HG03108 (cell line): Measurements from ENCODE around the gene RNF19B.

Experiments used
- ATAC-seq: cut with Tn5 transposase; IDR thresholded peaks from one replicate; pipeline ENCODE4 v1.9.1; 2021; ENCODE audit warnings: moderate library complexity; ENCODE audit not compliant: unreplicated experiment

The RNF19B gene, protein sequence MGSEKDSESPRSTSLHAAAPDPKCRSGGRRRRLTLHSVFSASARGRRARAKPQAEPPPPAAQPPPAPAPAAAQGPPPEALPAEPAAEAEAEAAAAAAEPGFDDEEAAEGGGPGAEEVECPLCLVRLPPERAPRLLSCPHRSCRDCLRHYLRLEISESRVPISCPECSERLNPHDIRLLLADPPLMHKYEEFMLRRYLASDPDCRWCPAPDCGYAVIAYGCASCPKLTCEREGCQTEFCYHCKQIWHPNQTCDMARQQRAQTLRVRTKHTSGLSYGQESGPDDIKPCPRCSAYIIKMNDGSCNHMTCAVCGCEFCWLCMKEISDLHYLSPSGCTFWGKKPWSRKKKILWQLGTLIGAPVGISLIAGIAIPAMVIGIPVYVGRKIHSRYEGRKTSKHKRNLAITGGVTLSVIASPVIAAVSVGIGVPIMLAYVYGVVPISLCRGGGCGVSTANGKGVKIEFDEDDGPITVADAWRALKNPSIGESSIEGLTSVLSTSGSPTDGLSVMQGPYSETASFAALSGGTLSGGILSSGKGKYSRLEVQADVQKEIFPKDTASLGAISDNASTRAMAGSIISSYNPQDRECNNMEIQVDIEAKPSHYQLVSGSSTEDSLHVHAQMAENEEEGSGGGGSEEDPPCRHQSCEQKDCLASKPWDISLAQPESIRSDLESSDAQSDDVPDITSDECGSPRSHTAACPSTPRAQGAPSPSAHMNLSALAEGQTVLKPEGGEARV

DNA sequence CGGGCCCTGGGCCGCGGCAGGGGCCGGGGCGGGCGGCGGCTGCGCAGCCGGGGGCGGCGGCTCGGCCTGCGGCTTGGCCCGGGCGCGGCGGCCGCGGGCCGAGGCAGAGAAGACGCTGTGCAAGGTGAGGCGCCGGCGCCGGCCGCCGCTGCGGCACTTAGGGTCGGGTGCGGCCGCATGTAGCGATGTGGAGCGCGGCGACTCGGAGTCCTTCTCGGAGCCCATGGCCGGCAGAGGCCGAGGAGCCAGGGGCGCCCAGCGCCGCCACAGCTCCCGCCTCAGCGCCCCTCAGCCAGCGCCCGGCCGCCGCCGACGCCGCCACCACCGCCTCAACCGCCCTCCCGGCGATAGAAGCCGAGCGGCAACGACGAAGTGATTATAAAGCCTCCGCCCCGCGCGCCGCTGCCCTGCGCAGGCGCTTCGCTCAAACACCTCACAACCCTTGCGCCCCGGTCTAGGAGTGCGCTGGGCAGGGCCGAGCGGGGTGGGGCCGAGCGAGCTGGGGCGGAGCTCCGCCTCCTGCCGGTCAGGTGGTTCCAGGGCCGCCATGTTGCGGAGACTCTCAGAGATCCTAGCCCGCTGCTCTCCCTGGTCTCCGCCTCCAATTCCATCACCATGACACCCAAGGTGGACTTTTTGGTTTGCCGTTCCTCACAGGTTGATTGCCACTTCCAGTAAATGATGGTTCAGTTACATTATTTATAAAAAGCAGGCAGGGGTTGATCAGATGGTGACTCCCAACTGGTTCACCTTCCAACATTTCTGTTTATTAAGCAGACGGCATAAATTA lies at the start of gene RNF19B:
Gene RNF19B, minus strand, starts transcription at position 349 of the 790 bp plus-strand sequence. Its CDS starts 124 bp downstream, at position 225.
- peak; percentile 78 for ATAC-seq

DNA sequence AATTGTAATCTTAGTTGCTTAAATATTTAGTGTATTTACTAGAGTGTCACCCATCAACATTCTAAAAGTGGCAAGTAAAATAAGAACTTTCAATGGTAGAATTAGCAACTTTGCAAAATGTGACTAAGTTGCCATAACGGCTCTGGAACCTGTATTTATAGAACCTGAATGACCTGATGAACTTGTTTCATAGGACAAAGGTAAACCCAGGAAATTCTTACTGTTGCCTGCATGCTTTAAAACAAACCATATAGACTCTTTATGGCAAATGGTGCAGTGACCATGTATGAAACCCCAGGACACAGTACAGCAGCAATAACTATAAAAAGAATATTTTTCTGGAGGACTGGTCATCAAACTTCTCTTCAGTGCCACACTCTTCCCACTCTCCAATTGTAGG lies 49.2 kb upstream of the RNF19B start:
- no peak for ATAC-seq

DNA sequence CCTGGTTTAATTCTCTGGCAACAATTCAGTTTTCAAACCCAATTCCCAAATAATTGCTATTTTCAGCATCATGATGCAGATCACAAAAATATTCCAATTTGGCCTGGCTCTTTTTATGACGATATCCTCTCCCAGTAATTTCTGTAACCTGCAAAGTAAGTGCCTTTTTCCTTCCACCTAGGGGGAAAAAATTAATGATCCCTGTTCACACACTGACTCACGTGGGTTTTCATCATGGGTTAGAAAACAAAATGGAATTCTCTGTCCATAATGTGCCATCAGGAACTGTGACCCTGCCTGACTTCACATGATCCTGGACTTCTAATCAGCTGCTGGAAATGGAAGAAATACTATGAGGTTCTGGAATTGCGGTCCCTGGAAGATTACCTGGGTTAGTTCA lies 47.6 kb upstream of the RNF19B start:
- no peak for ATAC-seq

DNA sequence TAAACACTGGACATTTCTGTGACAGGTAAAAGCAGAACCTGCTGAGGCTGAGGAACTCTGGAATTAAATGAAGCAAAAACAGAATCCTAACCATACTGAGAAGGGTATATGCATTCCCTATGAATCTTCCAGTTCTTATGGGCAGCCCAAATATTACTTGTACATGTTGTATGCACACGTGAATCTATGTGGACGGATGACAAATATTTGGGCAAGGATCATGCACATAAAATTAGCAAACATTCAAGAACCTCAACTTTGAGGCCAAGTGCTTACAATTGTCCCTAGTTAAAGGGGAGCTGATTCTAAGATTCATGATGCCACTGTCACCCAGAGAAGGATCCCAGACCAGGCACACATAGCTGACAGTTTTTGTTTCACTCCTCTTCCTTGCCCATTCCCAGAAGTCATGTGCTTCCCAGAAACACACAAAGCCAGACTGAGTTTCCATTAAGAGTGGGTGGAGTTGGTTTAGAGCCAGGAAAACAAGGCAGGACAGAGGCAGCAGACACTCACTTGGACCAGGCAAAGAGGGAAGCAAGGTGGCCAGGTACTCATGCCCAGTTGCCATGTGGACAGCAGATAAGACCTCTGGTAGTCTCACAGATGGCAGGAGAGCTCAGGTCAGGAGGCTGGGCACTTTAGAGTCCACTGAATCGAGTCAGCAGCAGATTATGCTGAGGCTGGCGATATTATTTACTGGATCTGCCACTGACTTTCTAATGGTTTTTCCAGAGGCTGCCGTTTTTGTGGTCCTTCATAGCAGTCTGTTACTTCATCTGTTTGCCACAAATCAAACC lies 46.5 kb upstream of the RNF19B start:
- ATAC-seq, result no peak

DNA sequence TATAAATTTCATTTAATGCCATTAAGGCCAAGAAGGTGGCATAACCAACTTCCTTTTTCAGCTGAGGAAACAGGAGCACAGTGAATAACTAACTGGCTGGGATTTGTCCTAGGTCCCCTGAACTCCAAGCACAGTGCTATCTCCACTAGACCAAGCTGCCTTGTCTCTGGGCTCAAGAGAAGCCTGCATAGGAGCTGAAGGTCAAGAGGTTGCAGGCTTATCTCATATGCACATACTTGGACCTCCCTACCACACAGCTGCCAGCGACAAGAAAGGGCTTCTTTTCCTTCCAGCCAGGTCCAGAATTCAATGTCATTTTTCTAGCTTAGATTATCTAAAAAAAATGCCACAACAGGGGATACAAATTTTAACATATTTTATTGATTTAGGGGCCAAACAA lies 45.0 kb upstream of the RNF19B start:
- ATAC-seq, result no peak

DNA sequence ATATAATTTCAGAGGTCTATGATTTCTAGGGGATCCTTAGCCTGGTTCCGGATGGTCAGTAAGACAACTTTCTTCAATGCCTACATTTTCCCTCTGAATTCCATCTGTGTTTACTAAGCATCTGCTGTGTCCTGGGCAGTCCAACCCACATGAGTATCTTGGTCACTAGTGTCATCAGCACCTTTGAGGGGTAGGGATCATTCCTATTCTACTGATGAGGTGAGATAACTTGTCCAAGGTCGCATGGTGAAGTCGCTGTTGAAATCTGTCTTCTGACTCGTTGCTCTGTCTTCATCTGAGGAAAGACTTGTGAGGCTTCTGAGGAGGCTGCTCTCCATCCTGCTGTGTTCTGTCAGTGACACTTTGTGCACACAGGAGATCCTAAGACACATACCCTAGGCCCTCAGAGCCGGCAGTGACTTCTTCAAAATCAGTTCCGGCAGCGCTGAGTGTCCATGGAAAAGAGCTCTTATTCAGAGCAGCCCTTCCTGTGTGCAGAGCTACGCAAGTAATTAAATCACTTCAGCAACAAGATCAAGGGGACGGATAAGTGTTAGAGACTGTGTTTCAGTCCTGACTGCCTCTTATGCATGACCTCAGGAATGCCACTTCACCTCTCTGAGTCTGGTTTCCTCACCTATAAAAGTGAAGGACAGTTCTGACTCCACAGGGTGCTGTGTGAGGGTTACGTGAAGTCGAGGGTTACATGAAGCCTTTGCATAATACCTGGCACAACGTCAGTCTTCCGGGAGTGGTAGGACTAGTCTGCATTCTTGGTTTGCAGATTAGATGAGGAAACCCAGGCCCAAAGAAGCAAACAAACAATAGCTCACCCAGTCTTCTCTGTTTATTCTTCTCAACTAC lies 43.7 kb upstream of the RNF19B start:
- no peak for ATAC-seq

DNA sequence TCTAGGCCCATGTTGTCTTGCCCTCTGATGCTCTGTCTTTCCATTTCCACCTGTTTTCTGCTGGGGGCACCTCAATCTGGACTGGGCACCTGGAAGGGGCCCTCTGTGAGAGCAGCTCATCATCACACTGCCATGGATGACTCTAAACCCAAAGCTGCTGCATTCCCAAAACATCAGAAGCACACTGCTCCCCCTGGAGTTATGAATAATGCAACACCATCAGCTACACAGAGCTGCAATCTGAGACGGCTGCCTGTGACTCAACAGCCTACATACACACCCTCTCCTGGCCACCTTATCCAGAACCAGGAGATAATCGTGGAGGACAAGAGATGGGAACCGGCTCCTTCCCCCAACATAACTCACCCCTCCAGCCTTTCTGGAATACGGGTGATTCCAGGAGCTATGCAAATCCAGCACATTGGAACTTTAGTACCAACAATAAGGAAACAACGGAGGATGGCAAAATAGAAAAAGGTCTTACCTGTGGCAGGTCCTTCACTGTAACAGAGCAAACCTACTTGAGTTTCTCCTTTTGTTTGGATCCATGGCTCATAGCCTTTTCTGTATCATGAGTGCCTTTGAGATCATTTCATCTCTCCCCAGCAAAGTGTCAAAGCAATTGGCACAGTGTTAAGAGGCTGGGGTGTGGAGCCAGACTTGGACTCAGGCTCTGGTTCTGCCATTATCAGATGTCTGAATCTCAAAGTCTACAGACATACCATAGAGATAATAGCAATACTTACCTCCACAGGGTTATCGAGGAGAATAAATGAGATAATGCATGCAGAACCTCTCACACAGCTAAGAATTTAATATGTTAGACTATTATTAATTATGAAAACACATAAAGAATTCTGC lies 42.8 kb upstream of the RNF19B start:
- no peak for ATAC-seq

DNA sequence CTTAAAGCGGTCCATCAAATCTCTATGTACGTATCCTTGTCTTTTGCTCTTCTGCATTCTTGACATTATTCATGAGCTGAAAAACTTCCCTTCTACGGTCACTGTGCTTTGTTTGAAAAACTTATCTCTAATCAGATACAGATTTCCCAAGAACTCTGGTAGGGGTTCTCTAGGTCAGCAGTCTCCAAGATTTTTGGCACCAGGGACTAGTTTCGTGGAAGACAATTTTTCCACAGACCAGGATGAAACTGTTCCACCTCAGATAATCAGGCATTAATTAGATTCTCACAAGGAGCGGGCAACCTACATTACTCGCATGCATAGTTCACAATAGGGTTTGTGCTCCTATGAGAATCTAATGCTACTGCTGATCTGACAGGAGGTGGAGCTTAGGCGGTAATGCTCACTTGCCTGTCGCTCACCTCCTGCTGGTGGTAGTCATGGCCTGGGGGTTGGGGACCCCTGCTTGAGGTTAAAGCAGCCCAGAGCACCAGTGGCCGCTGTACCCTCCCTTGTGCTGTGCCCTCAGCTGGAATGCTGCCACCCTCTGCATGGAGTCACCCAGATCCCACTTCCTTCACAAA lies 41.3 kb upstream of the RNF19B start:
- no peak for ATAC-seq

DNA sequence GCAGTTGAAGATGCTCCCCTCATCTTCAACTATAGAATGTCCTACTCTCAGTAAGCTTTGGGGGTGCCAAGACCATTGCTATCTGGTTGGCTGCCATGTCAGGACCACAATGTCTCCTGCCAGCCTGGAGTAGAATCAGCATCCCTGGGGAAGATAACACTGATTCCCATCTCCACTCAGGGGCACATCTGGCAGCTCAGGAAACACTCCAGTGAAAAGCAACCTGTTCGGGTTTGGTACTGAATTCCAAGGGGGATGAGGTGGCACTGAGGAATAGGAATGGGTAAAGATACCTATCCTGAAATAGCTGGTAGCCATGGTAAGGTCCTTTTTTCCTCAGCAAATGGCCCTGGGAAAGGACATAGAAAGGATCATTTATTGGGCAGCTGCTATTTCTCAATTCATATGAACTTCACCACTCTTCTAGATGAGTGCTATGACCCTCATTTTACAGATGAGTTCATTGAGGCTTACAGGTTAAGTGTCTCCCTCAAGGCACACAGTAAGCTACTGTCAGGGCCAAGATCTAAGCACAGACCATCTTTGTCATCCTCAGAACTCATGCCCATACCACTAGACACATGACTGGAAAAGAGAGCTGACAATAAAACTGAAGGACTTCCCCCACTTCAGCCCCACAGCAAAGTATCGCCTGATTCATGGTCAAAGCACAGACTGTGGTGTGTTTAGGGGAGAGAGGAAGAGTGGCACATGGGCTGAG lies 40.7 kb upstream of the RNF19B start:
- no peak for ATAC-seq

DNA sequence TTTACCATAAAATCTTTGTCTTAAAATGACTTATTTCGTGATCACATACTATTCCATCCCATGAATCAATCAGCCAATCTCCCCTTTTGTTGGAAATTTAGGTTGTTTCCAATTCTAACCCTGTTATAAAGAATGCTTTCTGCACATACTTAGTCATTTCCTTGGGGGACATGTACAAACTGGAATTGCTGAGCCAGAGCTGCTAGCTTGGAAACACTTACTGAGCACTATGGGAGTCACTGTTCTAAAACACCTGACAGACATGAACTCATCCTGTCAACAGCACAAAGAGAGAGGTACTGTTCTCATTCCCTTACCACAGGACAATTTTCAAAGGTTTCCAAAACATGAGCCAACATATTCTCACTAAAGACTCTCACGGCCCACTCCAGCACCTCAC lies 40.0 kb upstream of the RNF19B start:
- no peak for ATAC-seq

DNA sequence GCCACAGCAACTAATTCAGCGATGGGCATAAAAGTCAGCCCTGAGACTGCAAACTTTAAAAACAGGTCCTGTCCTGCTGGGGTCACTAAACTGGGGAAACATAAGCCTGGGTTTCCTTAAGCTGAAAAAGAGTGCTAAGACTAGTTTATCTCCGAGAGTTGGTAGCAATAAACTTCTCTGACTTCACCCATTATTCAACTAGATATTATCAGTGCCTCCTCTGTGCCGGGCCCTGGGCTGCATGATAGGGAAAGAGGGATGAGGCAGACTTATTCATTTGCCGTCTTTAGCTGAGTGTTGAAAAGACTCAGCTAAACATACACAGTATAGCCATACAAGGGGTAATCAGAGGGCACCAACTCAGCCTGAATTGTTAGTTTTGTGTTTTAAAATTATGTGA lies 39.0 kb upstream of the RNF19B start:
- no peak for ATAC-seq

DNA sequence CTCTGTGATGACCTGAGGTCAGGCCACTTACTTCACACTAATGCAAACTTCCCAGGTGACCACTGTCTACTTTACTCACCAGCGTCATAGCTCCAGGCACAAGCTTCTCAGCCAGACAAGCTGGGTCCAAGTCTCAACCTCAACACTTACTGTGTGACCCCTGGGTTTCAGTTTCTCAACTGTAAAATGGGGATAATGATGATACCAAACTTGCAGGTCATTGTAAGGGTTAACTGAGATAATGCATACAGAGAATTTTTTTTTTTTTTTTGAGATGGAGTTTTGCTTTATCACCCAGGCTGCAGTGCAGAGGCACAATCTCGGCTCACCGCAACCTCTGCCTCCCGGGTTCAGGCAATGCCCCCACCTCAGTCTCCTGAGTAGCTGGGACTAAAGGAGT lies 37.4 kb upstream of the RNF19B start:
- ATAC-seq, result no peak

DNA sequence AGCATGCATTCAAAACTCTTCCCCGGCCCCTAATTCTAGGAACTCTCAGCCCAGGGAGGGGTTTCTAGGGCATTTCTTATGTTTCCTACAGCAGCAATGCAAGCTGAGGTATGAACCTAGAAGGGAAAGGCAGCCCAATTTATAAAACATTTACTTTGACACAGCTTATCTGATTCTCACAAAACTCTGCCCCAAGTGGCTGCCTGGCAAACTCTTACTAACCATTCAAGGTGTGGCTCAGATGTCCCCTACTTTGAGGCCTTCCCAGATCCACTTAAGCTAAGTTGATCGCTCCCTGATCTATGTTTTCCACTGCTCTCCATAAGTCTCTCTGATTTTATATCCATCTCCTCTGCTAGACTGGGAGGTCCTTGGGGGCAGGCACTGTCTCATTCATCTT lies 36.7 kb upstream of the RNF19B start:
- ATAC-seq, result no peak

DNA sequence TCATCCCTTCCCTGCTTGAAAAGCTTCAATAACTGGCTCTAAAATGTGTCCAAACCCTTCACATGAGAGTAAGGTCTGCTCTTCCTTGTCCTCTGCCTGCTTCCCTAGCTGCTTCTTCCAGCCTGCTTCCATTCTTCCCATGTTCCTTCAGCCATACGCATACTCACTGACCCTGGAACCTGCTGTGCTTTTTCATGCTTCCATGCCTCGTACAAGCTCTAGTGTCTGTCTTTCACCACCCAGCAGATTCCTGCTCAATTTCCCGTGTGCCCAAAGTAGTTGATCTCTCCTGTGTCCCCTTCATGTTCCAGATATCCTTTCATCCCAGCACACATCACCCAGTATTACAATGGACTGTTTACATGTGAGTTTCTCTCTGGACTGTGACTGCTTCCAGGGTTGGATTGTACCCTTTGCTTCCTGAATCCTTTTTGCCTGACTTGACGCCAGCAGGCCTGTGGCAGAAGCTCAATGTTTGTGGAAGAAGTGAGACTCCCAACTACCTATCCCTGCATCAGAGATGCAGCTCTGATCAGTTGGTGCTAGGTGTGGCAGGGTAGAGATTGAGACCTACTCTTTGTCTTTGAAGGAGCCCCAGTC lies 35.9 kb upstream of the RNF19B start:
- no peak for ATAC-seq

DNA sequence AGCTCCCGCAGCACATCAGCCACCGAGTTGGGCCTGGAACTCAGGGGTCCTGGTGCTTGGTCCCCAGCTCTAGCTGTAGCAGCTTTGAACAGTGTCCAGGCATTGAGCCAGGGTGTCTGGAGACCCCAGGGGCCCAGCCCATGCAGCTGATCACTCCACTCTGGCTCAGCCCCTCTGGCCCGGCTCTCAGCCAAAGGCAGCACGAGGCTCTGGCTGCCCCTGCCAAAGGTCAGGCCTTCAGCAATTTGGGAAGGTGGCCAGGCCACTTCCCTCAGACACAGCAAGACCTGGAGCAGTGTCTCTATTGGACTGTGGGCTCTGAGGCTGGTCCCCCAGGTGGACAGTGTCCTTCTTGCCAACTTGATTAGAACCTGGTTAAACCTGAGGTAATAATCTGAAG lies 34.4 kb upstream of the RNF19B start:
- ATAC-seq, result no peak

DNA sequence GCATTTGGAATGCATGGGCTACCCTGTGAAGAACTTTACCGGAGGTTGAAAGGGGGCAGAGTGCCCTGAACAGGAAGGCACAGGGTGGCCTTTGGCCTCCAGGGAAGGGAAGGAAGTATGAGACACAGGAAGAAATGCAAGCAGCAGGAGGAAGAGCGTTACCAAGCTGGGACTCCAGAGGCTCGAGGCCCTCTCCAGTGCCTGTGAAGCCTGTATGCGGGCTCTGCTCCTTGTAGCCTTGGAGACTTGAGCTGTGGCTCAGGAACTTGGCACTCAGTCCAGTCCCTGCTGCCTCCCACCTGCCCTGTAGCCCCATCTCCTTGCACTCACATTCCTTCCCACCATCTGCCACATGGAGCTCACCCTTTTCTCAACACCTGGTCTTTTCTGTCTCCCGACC lies 33.5 kb upstream of the RNF19B start:
- ATAC-seq, result no peak

DNA sequence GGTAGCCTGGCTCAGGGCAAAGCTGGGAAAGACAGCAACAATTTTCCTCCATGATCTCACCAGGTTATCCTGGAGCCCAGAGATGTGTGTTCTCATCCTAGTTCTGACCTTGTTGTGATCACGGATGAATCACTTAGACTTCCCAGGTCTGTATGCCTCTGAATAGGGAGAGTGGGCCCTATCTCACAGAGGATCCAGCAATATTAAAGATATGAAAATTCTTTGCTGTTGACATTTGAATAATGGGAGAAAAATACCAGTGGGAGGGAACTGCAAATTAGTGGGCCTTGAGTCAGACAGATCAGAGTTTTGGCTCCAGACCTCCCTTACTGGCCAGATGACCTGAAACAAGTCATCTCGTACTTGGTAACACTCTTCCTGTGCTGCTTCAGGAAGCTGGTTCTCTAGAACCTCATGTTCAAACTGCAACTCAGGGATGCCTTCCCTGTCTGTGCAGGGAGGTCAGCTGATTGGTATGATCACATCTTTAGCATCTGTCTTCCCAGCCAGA lies 32.8 kb upstream of the RNF19B start:
- ATAC-seq, result no peak
